Endodermal cell (in vitro differentiated cells): Measurements from ENCODE around the gene GAS2L3. TPM values are rescaled to one million over a fixed set of nuclear protein-coding genes. Genes with fewer than 3 reads are reported as not detected.
"Not testable (repeated sequence)": the region's sequence is repeated elsewhere in the genome, so short reads cannot be mapped to it uniquely, and the experiment has no call there.

Source experiments
- DNase-seq: peaks from one replicate; pipeline ENCODE4 v3.0.0-alpha.2; 2017
- H3K27ac ChIP-seq: 2 replicates; pipeline ENCODE4 v1.5.1; 2013; ENCODE audit warnings: mild to moderate bottlenecking, low read depth, low read length, moderate library complexity
- H3K27me3 ChIP-seq: 2 replicates; pipeline ENCODE4 v1.6.1; 2013; ENCODE audit warnings: mild to moderate bottlenecking, low read length, moderate library complexity; ENCODE audit not compliant: insufficient read depth, control insufficient read depth, poor library complexity, severe bottlenecking
- H3K36me3 ChIP-seq: 2 replicates; pipeline ENCODE4 v1.7.0; 2013; ENCODE audit warnings: mild to moderate bottlenecking, low read length, moderate library complexity; ENCODE audit not compliant: control insufficient read depth, insufficient read depth
- H3K4me1 ChIP-seq: one replicate; pipeline ENCODE4 v1.7.0; 2013; ENCODE audit warnings: low read length; ENCODE audit not compliant: control insufficient read depth, insufficient read depth
- H3K4me3 ChIP-seq: 2 replicates; pipeline ENCODE4 v1.5.1; 2013; ENCODE audit warnings: mild to moderate bottlenecking, low read length, moderate library complexity
- H3K9ac ChIP-seq: 2 replicates; pipeline ENCODE4 v1.6.1; 2013; ENCODE audit warnings: mild to moderate bottlenecking, low read length, moderate library complexity; ENCODE audit not compliant: poor library complexity, severe bottlenecking; ENCODE audit errors: extremely low read depth
- H3K9me3 ChIP-seq: 2 replicates; pipeline ENCODE4 v1.6.1; 2013; ENCODE audit warnings: mild to moderate bottlenecking, low read length, moderate library complexity; ENCODE audit not compliant: control insufficient read depth
- H3K27ac Mint-ChIP-seq: 2 replicates; pipeline ENCODE4 v1.8.0; 2020; ENCODE audit warnings: mixed read lengths
- H3K27me3 Mint-ChIP-seq: 2 replicates; pipeline ENCODE4 v1.8.0; 2021; ENCODE audit warnings: mild to moderate bottlenecking, mixed read lengths; ENCODE audit not compliant: insufficient read depth
- H3K36me3 Mint-ChIP-seq: 2 replicates; pipeline ENCODE4 v1.8.0; 2020; ENCODE audit warnings: low read depth, mixed read lengths
- H3K4me1 Mint-ChIP-seq: 2 replicates; pipeline ENCODE4 v1.8.0; 2020; ENCODE audit warnings: mixed read lengths
- H3K4me3 Mint-ChIP-seq: 2 replicates; pipeline ENCODE4 v1.8.0; 2020; ENCODE audit warnings: mild to moderate bottlenecking, moderate library complexity, mixed read lengths
- H3K9me3 Mint-ChIP-seq: 2 replicates; pipeline ENCODE4 v1.8.0; 2020; ENCODE audit warnings: mild to moderate bottlenecking, mixed read lengths
- WGBS, 2 experiments: methylation state at CpG; one replicate each; pipeline versions ENCODE4 v1.1.5 to v1.1.7; 2013; ENCODE audit warnings: missing lambda C conversion rate in 2 of 2, mixed read lengths in 1 of 2; ENCODE audit not compliant: insufficient coverage in 1 of 2, insufficient read length in 1 of 2; 5-methylcytosine and 5-hydroxymethylcytosine counted together
- total RNA-seq, 2 donors: library from RNA; stranded (reverse); fragmentation: NEBNext Ultra II Directional in 1 of 2; extraction: Animal tissue kit (Norgen Biotek cat#: 25700) in 1 of 2; gene quantifications; 2 replicates in 1 of 2; 3 replicates in 1 of 2; pipeline ENCODE4 v1.2.1, GENCODE V29; 2021
- TF ChIP-seq, protein P1 (sequence below): fragments of 200-600 bp; sonication (generic); conservative IDR thresholded peaks from 2 replicates; pipeline ENCODE4 v1.5.0; 2021; ENCODE audit warnings: antibody characterized with exemption, mild to moderate bottlenecking

Gene GAS2L3
- total RNA-seq, 2 donors from 2014 or later, result 13.5 to 26.8 TPM

DNA sequence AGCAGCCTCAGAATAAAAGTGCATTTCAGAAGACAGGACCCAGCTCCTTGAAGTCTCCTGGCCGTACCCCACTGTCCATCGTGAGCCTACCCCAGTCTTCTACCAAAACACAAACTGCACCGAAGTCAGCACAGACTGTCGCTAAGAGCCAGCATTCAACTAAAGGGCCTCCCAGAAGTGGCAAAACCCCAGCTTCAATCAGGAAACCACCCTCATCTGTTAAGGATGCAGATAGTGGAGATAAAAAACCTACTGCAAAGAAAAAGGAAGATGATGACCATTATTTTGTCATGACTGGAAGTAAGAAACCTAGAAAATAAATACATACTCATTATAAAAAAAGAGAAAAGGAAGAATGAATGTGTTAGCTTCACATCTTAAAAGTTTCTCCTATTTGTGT, 51.1 kb downstream of the GAS2L3 start:
- Histone ChIP-seq H3K27ac (no peak overlapping the region), H3K27me3 (no peaks in the 10 kb centered on the region), H3K4me3 (no peak overlapping the region), H3K9me3 (no peaks in the 10 kb centered on the region), H3K4me1 (no peaks in the 10 kb centered on the region), H3K36me3 (no peaks in the 10 kb centered on the region), H3K9ac (no peak overlapping the region)
- TF ChIP-seq, protein P1, sequence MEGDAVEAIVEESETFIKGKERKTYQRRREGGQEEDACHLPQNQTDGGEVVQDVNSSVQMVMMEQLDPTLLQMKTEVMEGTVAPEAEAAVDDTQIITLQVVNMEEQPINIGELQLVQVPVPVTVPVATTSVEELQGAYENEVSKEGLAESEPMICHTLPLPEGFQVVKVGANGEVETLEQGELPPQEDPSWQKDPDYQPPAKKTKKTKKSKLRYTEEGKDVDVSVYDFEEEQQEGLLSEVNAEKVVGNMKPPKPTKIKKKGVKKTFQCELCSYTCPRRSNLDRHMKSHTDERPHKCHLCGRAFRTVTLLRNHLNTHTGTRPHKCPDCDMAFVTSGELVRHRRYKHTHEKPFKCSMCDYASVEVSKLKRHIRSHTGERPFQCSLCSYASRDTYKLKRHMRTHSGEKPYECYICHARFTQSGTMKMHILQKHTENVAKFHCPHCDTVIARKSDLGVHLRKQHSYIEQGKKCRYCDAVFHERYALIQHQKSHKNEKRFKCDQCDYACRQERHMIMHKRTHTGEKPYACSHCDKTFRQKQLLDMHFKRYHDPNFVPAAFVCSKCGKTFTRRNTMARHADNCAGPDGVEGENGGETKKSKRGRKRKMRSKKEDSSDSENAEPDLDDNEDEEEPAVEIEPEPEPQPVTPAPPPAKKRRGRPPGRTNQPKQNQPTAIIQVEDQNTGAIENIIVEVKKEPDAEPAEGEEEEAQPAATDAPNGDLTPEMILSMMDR, result no peak
- no peak overlapping the region for H3K27ac Mint-ChIP-seq
- H3K4me1 Mint-ChIP-seq, result no peaks in the 10 kb centered on the region
- H3K9me3 Mint-ChIP-seq, result no peaks in the 10 kb centered on the region
- 94% methylated on average over 4 of the region's 4 CpGs; no CpG with 5 or more reads in 1 of the 2 experiments for WGBS, 2 experiments
- no peaks in the 10 kb centered on the region for H3K27me3 Mint-ChIP-seq
- no peak for DNase-seq
- no peak overlapping the region for H3K4me3 Mint-ChIP-seq
- H3K36me3 Mint-ChIP-seq, result no peaks in the 10 kb centered on the region

DNA sequence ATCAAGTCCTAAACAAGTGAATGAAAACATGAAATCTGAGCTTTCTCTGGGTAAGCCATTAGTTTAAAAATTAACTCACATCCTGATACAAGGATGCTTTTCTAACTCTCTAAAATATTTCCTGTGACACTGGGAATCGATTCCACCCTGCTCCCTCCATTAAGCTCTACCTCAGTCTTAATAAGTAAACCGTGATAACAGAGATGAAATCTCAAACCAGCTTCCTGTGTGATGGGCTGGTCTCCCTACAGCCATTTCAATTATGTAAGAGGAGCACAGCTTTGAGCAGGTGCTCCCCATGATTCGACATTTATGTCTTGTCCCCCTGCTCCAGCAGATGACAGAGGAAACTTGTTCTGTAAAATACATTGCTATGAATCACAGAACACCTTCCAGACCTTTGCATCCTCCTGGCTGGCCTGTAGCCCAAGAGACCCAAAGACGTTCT, 59.0 kb downstream of the GAS2L3 start:
- TF ChIP-seq, protein P1, result no peak
- H3K4me3 Mint-ChIP-seq, result no peak overlapping the region
- Histone ChIP-seq H3K9me3 (peaks cover 14% of the 10 kb centered on the region), H3K4me1 (peaks cover 10% of the 10 kb centered on the region), H3K4me3 (no peak overlapping the region), H3K9ac (no peak overlapping the region), H3K36me3 (no peaks in the 10 kb centered on the region), H3K27ac (no peak overlapping the region), H3K27me3 (no peaks in the 10 kb centered on the region)
- H3K4me1 Mint-ChIP-seq, result peaks cover 19% of the 10 kb centered on the region
- no peak for DNase-seq
- H3K36me3 Mint-ChIP-seq, result peaks cover 5% of the 10 kb centered on the region
- H3K27me3 Mint-ChIP-seq, result no peaks in the 10 kb centered on the region
- WGBS, 2 experiments, result 76 to 77% methylated on average over 2 to 4 of the region's 4 CpGs
- no peak overlapping the region for H3K27ac Mint-ChIP-seq
- H3K9me3 Mint-ChIP-seq, result peaks cover 17% of the 10 kb centered on the region

DNA sequence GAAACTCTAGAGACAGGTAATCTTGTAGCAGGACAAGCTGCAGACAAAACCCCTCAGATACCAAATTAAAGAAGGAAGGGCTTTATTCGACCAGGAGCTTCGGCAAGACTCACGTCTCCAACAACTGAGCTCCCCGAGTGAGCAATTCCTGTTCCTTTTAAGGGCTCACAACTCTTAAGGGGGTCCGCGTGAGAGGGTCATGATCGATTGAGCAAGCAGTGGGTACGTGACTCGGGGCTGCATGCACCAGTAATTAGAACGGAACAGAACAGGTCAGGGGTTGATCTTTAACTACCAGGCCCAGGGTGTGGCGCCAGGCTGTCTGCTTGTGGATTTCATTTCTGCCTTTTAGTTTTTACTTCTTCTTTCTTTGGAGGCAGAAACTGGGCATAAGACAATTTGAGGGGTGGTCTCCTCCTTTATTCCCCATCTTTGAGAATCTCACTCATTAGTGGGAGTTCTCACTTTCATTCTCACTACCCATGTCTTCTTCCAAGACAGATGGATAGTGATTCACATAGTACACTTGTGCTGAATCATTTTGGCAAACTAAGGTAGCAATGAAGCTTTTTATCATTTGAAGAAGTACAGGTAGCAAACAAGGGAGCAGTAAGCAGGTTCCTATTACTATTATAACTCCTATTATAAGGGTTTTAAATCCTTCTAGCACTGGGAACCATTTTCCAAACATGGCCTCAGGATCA, 59.8 kb downstream of the GAS2L3 start:
- not testable (repeated sequence) for H3K27ac ChIP-seq, H3K27me3 Mint-ChIP-seq, H3K4me3 ChIP-seq, H3K27me3 ChIP-seq, H3K36me3 Mint-ChIP-seq, H3K4me1 ChIP-seq, H3K9ac ChIP-seq, H3K27ac Mint-ChIP-seq, H3K36me3 ChIP-seq, DNase-seq, H3K4me3 Mint-ChIP-seq
- WGBS, 2 experiments, result 92 to 93% methylated on average over 6 to 11 of the region's 11 CpGs
- Mint-ChIP-seq H3K9me3 (peaks cover 21% of the 10 kb centered on the region), H3K4me1 (peaks cover 19% of the 10 kb centered on the region)
- peaks cover 14% of the 10 kb centered on the region for H3K9me3 ChIP-seq
